K562 (cell line): ENCODE data around the gene SH3RF1. TPM values are rescaled to one million over a fixed set of nuclear protein-coding genes. Genes with fewer than 3 reads are reported as not detected.

Source experiments
- ATAC-seq: fragments of 200-7000 bp; cut with Tn5 transposase; 3 replicates; pipeline ENCODE4 v1.9.1; 2020; ENCODE audit warnings: moderate library complexity
- BruUV-seq: library from RNA; stranded (reverse); fragments of 400-500 nt; replicated peaks from 2 replicates; lab custom pipeline; 2021; lab: Mats Ljungman, UMichigan
- CTCF ChIA-PET: fragments of 300-600 bp; formaldehyde crosslinking; extraction: SDS; loops from one replicate; lab custom pipeline; 2021; ENCODE audit warnings: low intra/inter-chr PET ratio; lab: Yijun Ruan, JAX
- POLR2A ChIA-PET: fragments of 300-600, 350-650 bp; sonication (Branson Sonifier 250); formaldehyde crosslinking; extraction: SDS; loops from one replicate; lab custom pipeline; 2021; ENCODE audit warnings: antibody characterized with exemption, inconsistent platforms; lab: Yijun Ruan, JAX
- DNase-seq, 4 experiments: peaks; one replicate each; pipeline versions ENCODE4 v3.0.0 to v3.0.0-alpha.2; 2011 to 2018; ENCODE audit warnings: low spot score in 3 of 4, mixed read lengths in 3 of 4; ENCODE audit errors: extremely low read depth in 1 of 4
- FAIRE-seq: peaks from 2 replicates; lab custom pipeline; 2011; peaks lifted over from hg19 to GRCh38; lab: Jason Lieb, UNC
- H2AFZ ChIP-seq: 2 replicates; pipeline ENCODE4 v1.6.0; 2011; ENCODE audit warnings: low read depth, low read length, control low read depth, inconsistent platforms
- H3K27ac ChIP-seq: fragments of 200-600 bp; 3 replicates; pipeline ENCODE4 v1.8.0; 2011; ENCODE audit warnings: low read depth, mild to moderate bottlenecking, control low read depth, inconsistent platforms, low read length, moderate library complexity, mixed read lengths; ENCODE audit errors: extremely low read depth
- H3K27me3 ChIP-seq, 2 experiments: fragments of 300-600 bp in 1 of 2; 2 replicates in 1 of 2; 3 replicates in 1 of 2; pipeline versions ENCODE4 v1.6.0 to v1.8.0; 2011; ENCODE audit warnings: inconsistent platforms in 2 of 2, low read length in 2 of 2, mild to moderate bottlenecking in 1 of 2, mixed read lengths in 1 of 2, moderate library complexity in 1 of 2; ENCODE audit not compliant: control insufficient read depth in 2 of 2, insufficient read depth in 2 of 2
- H3K36me3 ChIP-seq: fragments of 300-600 bp; 3 replicates; pipeline ENCODE4 v1.8.0; 2011; ENCODE audit warnings: mild to moderate bottlenecking, low read length, inconsistent platforms; ENCODE audit not compliant: control insufficient read depth, insufficient read depth
- H3K4me1 ChIP-seq, 2 experiments: fragments of 200-600 bp in 1 of 2; replicated peaks in 1 of 2; 2 replicates in 1 of 2; 3 replicates in 1 of 2; pipeline versions ENCODE4 v1.5.1 to v1.8.0; 2011; ENCODE audit warnings: inconsistent platforms in 2 of 2, low read length in 2 of 2, mild to moderate bottlenecking in 1 of 2, mixed read lengths in 1 of 2, moderate library complexity in 1 of 2; ENCODE audit not compliant: control insufficient read depth in 2 of 2, insufficient read depth in 2 of 2
- H3K4me2 ChIP-seq: 2 replicates; pipeline ENCODE4 v1.6.1; 2011; ENCODE audit warnings: low read length, control low read depth, inconsistent platforms, mixed read lengths; ENCODE audit not compliant: insufficient read depth
- H3K4me3 ChIP-seq: fragments of 200-600 bp; sonication (generic), shearing (Covaris generic); 2 replicates; pipeline ENCODE4 v1.5.1; 2016; ENCODE audit warnings: control low read depth, inconsistent platforms
- H3K79me2 ChIP-seq: fragments of 200-600 bp; 3 replicates; pipeline ENCODE4 v1.8.0; 2011; ENCODE audit warnings: low read length, inconsistent platforms; ENCODE audit not compliant: control insufficient read depth, insufficient read depth
- H3K9ac ChIP-seq, 2 experiments: 2 replicates each; pipeline versions ENCODE4 v1.6.0 to v1.6.1; 2011; ENCODE audit warnings: low read depth in 2 of 2, low read length in 2 of 2, control low read depth in 1 of 2, inconsistent platforms in 1 of 2, mild to moderate bottlenecking in 1 of 2, mixed read lengths in 1 of 2; ENCODE audit not compliant: insufficient read depth in 1 of 2
- H3K9me1 ChIP-seq: one replicate; pipeline ENCODE4 v1.6.0; 2011; ENCODE audit warnings: inconsistent platforms, mild to moderate bottlenecking, low read length, moderate library complexity; ENCODE audit not compliant: control insufficient read depth, insufficient read depth
- H3K9me3 ChIP-seq: replicated peaks from 2 replicates; pipeline ENCODE4 v1.5.1; 2011; ENCODE audit warnings: low read depth, low read length, inconsistent platforms; ENCODE audit not compliant: control insufficient read depth, insufficient read depth
- H4K20me1 ChIP-seq: replicated peaks from 2 replicates; pipeline ENCODE4 v1.6.1; 2011; ENCODE audit warnings: low read length, inconsistent platforms, mixed read lengths; ENCODE audit not compliant: control insufficient read depth, insufficient read depth
- ZNF57 ChIP-seq: fragments of 450-650 bp; formaldehyde crosslinking; IDR thresholded peaks from 2 replicates; pipeline ENCODE4 v1.4.0; 2020; ENCODE audit warnings: mild to moderate bottlenecking, moderate library complexity
- ZNF76 ChIP-seq: fragments of 250-450 bp; sonication (Bioruptor Pico); IDR thresholded peaks from 2 replicates; pipeline ENCODE4 v1.4.0; 2020; ENCODE audit warnings: mild to moderate bottlenecking, moderate library complexity, borderline replicate concordance
- WGBS: fragments of 100-300 bp; shearing (Covaris generic); methylation state at CpG from one replicate; pipeline ENCODE4 v1.1.6; 2016; ENCODE audit warnings: low coverage, mixed read lengths; ENCODE audit not compliant: insufficient coverage; ENCODE audit errors: missing lambda C conversion rate; 5-methylcytosine and 5-hydroxymethylcytosine counted together
- in situ Hi-C: fragments of 300-500 bp; cut with MboI; formaldehyde crosslinking; loops from 4 replicates; pipeline ENCODE4 v1.15.0; 2018; ENCODE audit warnings: inconsistent platforms, mixed read lengths
- intact Hi-C: fragments of 100-400 bp; cut with micrococcal nuclease; formaldehyde crosslinking; loops from 2 replicates; pipeline ENCODE4 v1.14.2; 2022
- polyA plus RNA-seq, 8 experiments: library from polyadenylated mRNA; depleted of rRNA in 4 of 8; stranded (reverse) in 5 of 8; unstranded in 3 of 8; fragments of >200 nt; fragmentation: Nextera tagmentation in 2 of 8; fragmentation: Illumina TruSeq in 1 of 8; extraction: Ambion mirVana in 2 of 8; extraction: Trizol in 1 of 8; gene quantifications; 2 replicates each; pipeline versions ENCODE4 v1.2.1 to v1.2.3, GENCODE V29; 2011 to 2014; ENCODE audit warnings: inconsistent platforms in 1 of 8, missing spikeins in 1 of 8
- total RNA-seq, 7 experiments: library from RNA; depleted of rRNA in 6 of 7; stranded (reverse); fragments of >200 nt in 6 of 7; fragmentation: Illumina TruSeq in 2 of 7; extraction: Trizol in 2 of 7; gene quantifications; 2 replicates each; pipeline versions ENCODE4 v1.2.1 to v1.2.3, GENCODE V29; 2011 to 2021; ENCODE audit warnings: low replicate concordance in 1 of 7
- TF ChIP-seq, protein P1 (sequence below): fragments of 250-450 bp; sonication (Bioruptor Pico); IDR thresholded peaks from 2 replicates; pipeline ENCODE4 v1.9.0; 2021; ENCODE audit warnings: mild to moderate bottlenecking, inconsistent platforms

Gene SH3RF1
- total and polyA plus RNA-seq, 9 of the 15 experiments (the other 6 are each of a cell fraction or from before 2014, with no cell fraction given): 0.04 to 0.16 (median 0.11) TPM; not detected in 6

DNA sequence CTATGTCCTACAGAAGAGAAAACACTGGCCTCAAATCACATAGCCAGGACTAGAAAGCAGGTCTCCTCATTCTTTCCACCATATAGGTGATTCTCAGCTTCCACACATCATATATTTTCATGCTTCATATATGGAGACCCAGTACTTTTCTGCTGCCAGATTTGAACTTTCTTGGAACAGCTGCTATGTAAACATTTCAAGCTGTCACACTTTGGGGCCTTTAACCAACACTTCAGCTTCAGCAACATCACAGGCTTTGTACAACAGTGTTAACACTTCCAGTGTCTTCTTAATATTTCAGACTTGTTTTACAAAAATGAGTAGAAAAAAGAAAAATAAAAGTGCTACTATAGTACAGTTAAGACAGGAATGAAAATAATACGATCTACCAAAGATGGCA is 12.6 kb downstream of the SH3RF1 start:
- no peak for DNase-seq
- POLR2A ChIA-PET: interaction anchor here (0.6 kb wide), 1 partner anchor 33 kb away, joined by 3 read pairs; no protein-coding TSS in a partner anchor
- TF ChIP-seq ZNF76 (CRISPR knock-in tag): no peak
- TF ChIP-seq, protein P1, sequence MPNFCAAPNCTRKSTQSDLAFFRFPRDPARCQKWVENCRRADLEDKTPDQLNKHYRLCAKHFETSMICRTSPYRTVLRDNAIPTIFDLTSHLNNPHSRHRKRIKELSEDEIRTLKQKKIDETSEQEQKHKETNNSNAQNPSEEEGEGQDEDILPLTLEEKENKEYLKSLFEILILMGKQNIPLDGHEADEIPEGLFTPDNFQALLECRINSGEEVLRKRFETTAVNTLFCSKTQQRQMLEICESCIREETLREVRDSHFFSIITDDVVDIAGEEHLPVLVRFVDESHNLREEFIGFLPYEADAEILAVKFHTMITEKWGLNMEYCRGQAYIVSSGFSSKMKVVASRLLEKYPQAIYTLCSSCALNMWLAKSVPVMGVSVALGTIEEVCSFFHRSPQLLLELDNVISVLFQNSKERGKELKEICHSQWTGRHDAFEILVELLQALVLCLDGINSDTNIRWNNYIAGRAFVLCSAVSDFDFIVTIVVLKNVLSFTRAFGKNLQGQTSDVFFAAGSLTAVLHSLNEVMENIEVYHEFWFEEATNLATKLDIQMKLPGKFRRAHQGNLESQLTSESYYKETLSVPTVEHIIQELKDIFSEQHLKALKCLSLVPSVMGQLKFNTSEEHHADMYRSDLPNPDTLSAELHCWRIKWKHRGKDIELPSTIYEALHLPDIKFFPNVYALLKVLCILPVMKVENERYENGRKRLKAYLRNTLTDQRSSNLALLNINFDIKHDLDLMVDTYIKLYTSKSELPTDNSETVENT (CRISPR knock-in tag): no peak
- TF ChIP-seq ZNF57 (CRISPR knock-in tag): no peak
- Histone ChIP-seq H3K4me3 (no peak overlapping the region), H3K9ac (no peak overlapping the region), H3K4me2 (no peak overlapping the region), H3K9me3 (no peaks in the 10 kb centered on the region), H3K27ac (no peak overlapping the region), H3K27me3 (peaks cover 0 to 4% of the 10 kb centered on the region in 2 experiments; a peak in 1 of 5 replicates), H3K36me3 (no peaks in the 10 kb centered on the region), H3K79me2 (no peaks in the 10 kb centered on the region), H3K9me1 (no peaks in the 10 kb centered on the region), H4K20me1 (no peaks in the 10 kb centered on the region), H3K4me1 (no peaks in the 10 kb centered on the region), H2AFZ (no peak overlapping the region)
- no peak for FAIRE-seq
- in situ Hi-C loops (no loop called here), intact Hi-C loops (no loop called here)
- BruUV-seq: no TSS peak
- 0% methylated on average over 1 of the region's 1 CpG for WGBS
- ATAC-seq: no peak
- CTCF ChIA-PET: no interaction called here
